HG02610 (cell line): Measurements from ENCODE around the gene FADS1.

Experiments used
- ATAC-seq: cut with Tn5 transposase; IDR thresholded peaks from one replicate; pipeline ENCODE4 v1.9.1; 2021; ENCODE audit warnings: mild to moderate bottlenecking, moderate library complexity; ENCODE audit not compliant: unreplicated experiment

Gene FADS1

DNA sequence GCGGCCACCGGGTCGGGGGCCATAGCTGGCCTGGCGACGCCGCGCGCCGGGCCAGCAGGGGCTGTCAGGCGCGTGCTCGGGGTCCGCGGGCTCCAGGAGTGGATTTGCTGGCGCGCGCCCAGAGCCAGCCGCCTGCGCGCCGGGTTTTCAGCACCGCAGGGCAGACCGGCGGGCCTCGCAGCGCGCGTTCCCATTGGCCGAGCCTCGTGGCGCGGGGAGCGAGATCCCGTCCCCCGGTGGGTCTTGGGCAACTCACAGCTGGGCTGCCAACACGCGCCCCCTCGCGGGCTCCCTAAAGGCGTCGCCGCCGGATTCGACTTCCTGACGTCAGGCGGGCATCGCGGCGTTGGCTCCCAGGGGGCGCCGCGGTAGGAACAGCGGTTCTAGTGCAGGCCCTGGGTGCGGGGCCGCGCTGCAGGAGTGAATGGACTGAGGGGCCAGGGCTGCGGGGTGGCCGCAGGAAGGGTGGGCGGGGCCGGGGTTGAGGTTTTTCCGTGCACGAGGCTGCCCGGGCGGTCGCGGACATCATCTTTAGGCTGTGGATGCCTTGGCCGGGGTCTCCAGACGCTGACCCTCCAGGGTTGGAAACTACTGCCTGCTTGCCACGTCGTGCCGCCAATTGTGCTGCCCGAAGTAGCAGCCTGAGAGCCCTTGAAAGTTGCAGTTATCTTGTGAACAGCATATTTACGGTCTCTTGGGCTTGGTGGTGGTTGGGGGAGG is at the start of gene FADS1:
FADS1 (minus strand) TSS at position 268 of the 720 bp plus-strand sequence; CDS start at position 194, 74 bp downstream.
- ATAC-seq, result peak; percentile 43

GRCh38 chr11:61866231-61866957 is 49.6 kb upstream of the FADS1 start:
- no peak for ATAC-seq

DNA sequence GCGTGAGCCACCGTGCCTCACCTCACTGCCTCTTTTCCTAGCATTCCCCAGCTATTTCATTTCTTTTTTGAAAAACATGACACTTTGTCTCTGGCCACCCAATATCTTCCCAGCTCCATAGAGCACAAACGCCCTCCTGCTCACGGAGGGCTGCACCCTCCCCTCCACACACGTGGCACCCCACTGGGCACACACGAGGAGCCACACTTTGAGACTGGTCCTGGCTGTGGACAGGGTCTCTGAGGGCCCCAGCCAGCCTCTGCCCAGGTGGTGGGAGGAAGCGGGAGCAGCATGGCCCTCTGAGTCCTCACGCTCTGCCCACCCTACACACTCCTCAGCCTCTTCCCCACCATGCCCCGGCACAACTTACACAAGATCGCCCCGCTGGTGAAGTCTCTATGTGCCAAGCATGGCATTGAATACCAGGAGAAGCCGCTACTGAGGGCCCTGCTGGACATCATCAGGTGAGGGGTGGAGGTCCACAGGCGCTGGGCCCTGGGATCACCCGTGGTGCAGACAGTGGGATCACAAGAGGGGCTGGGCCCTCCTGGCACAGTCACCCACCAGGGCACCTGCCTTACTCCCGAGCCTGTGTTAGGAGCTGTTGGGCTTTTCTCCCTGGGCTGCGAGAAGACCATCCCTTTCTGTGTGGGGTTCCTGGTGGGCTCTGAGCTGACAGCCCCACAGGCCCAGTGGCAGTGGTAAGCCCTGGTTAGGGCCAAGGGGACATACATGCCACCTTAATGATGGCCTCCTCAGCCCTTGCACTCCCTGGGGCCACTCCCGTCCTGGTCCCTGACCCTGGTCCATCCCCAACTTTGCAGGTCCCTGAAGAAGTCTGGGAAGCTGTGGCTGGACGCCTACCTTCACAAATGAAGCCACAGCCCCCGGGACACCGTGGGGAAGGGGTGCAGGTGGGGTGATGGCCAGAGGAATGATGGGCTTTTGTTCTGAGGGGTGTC is 48.3 kb upstream of the FADS1 start:
- no peak for ATAC-seq

DNA sequence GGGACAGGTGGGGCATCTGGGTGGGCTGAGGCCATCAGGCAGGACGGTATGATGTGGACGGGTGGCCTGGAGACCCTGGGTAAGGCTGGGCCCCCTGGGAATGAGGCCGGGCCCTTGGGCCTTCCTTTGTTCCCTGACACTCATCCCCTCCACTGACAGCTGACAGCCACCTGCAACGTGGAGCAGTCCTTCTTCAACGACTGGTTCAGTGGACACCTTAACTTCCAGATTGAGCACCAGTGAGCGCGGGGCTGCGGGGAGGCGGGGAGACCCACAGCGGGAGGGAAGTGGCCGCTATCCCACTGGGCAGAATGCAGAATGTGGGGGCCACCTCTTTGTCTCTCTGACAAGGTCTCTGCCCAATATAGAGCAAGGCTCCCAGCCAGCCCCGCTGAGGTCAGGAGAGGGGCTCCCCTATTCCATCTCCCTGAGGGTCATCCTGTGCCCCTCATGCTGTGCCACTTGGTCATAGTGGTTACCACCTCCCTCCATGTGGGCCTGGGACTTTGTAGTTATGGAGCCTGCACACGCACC is 46.8 kb upstream of the FADS1 start:
- ATAC-seq, result no peak

- no peak for ATAC-seq
Measured at GRCh38 chr11:61862714-61863547, 46.1 kb upstream of the FADS1 start.

- no peak for ATAC-seq
Measured at GRCh38 chr11:61861634-61862033, 44.8 kb upstream of the FADS1 start.

- no peak for ATAC-seq
Measured at GRCh38 chr11:61860054-61860903, 43.5 kb upstream of the FADS1 start.

- ATAC-seq, result no peak
Measured at GRCh38 chr11:61855939-61856680, 39.3 kb upstream of the FADS1 start.

- ATAC-seq, result no peak
Measured at GRCh38 chr11:61854966-61855714, 38.3 kb upstream of the FADS1 start.

GRCh38 chr11:61854206-61854895 is 37.5 kb upstream of the FADS1 start:
- no peak for ATAC-seq

- ATAC-seq, result no peak
Measured at GRCh38 chr11:61853698-61854169, 36.9 kb upstream of the FADS1 start.

DNA sequence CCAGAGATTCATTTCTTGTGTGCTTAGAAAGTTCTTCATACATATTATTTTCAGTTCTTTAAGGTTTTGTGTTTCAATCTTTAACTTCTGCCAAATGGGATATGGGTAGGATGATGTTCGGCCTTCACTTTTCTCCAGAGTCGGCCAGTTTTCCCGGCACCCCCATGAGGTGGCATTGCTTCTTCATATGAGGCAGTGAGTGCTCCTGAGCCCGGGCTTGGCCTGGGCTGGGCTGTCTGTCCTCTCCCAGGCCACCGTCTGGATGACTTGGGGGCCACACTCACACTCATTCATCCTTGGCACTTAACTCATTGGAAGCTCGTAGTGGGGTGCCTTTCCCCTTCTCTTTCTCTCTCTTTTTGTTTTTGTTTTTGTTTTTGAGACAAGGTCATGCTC is 35.1 kb upstream of the FADS1 start:
- no peak for ATAC-seq

DNA sequence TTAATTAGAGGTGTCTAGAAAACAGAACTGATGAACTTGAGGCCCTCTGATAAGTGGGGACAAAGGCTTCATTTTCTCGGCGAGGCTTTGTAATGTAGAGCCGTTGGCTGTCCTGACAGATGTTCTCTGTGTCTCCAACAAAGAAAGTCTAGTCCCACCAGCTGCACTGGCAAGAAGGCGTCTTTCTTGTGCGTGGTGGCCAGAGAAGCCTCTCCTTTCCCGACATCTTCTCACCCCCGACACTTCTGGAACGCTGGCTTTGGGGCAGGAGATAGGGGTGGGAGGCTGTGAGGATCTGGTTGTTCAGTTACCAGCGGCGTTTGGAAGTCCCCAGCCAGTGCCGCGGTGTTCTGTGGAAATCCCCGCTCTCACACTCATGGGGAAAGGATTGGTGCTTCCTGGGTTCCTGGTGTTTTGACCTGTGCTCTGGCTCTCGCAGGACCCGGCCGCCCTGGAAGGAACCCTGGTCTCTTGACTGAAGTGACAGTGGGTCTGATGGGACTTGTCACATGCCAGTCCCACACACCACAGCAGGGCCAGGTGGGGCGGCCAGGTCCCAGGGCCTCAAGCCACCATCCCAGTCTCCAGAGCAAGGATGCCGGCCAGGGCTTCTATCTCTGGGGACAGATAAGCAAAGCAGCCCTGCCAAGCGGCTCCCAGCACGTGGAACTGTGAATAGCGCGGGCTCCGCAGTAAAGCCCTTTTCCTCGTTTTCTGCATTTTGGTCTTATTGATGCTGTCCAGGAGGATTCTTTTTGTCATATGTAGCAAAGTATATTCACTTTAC is 34.5 kb upstream of the FADS1 start:
- ATAC-seq, result no peak

DNA sequence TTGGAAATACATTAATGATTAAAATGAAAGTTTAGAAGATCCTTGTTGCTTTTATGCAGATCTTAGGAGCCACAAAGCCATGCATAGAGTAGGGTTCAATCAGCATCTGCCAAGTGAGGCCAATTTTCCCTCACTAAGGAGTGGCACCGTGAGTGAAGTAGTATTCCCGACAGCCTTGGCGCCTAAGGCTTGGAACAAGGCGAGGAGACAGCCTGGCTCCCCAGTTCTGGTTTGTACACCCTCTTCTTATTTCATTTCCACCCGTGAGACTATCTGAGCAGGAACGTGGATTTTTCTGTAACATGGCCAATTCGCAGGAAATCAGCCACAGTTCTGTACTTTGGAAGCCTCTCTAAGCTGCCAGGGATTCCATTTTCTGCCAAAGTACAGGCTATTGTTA is 33.9 kb upstream of the FADS1 start:
- no peak for ATAC-seq

GRCh38 chr11:61848631-61849030 is 31.8 kb upstream of the FADS1 start:
- no peak for ATAC-seq

DNA sequence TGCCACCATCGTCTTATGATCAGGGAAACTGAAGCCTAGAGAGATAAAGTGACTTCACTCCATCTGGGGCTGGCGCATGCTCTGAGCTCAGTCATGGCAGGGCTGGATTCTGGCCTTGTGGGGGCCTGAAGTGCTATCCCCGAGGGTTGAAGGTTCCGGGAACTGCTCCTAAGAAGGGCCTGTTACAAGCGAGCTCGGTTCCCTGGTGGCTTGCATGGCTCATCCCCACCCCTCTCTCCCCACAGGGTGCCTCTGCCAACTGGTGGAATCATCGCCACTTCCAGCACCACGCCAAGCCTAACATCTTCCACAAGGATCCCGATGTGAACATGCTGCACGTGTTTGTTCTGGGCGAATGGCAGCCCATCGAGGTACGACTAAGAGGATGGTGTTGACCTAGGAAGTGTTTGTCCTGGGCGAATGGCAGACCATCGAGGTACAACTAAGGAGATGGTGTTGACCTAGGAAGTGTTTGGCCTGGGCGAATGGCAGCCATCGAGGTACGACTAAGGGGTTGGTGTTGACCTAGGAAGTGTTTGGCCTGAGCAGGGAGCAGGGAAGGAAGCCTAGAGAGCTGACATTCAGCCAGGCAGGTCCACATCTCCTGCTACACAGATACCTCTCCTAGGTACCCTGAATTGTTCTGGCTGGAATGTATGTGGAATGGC is 31.2 kb upstream of the FADS1 start:
- no peak for ATAC-seq
